Measurements from ENCODE around the gene ZRANB3. TPM values are rescaled to one million over a fixed set of nuclear protein-coding genes. Genes with fewer than 3 reads are reported as not detected.

Gene ZRANB3
- total RNA-seq = 11.3 and 11.4 TPM in 2 replicates

GRCh38 chr2:135530313-135531230 lies at the start of gene ZRANB3:
Gene ZRANB3 (minus strand): TSS chr2:135531218.

GRCh38 chr2:135531231-135532197 lies 496 bp upstream of the ZRANB3 start, which contains the start of gene R3HDM1:
Gene R3HDM1 (plus strand): TSS chr2:135531484. CDS start chr2:135604846, 73,362 bp downstream.

Small RNAs within 50 kb of the gene (small RNA-seq; reads per million reads assigned to genes)
- not detected for gene SNORA40B

Other genes starting within 250 kb of the ZRANB3 start
- gene R3HDM1, start 266 bp upstream of the ZRANB3 start, total RNA-seq = 10.7 and 16.2 TPM in 2 replicates
- gene UBXN4, start 210.6 kb upstream of the ZRANB3 start, total RNA-seq = 40.8 and 51.8 TPM in 2 replicates